ENCODE data around the gene ANKRD30BL.
"Not testable (repeated sequence)": the region's sequence is repeated elsewhere in the genome, so short reads cannot be mapped to it uniquely, and the experiment has no call there.

ANKRD30BL gene

DNA sequence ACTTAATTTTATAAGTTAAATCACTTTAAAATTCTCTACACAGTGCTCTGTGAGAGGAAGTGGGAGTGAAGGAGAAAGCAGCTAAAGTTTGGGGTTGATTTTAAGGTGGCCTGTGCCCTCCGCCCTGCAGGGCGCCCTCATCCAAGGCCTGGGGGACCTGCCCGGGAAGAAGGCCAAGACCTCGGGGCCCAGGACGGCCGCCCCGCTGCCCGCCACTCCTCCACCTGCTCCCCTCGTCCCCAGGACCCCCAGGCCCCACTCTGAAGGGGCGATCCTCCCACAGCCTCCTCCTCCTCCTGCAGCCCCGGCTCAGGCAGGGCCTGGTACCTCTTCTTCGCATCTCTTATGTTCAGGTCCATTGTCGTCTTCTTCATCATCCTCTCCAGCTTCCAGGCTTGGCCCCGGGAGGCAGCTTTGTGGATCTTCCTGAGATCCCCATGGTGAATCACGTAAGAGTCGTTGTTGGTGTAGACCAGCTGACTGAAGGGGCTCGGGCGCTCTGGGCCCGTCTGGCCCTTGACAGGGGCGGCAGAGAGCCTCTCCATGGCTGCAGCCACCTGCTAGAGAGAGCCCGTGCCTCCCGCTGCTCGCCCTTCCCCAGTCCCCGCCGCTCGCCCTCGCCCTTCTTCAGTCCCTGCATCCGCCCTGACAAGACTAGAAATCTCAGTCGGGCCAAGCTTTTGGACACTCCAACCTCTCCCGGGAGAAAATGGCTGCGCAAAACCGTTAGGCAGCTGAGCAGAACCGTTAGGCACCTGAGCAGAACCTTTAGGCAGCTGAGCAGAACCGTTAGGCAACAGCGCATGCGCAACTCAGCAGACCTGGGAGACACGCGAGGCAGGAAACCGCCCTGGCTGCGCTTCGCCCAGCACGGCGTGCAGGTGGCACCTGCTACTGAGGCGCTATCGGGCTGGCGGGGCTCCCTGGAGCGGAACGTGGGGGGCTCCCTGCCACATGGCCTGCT lies at the start of gene ANKRD30BL:
ANKRD30BL (minus strand) TSS at position 792 of the 964 bp plus-strand sequence; CDS start at position 545, 247 bp downstream.
- in situ Hi-C loops (cut with MboI; ENCODE audit: low sequenced_read_pairs) = not testable (repeated sequence)

- in situ Hi-C loops (cut with MboI; ENCODE audit: low sequenced_read_pairs) = not testable (repeated sequence)
Measured at GRCh38 chr2:132202866-132203265, 41.1 kb upstream of the ANKRD30BL start.

DNA sequence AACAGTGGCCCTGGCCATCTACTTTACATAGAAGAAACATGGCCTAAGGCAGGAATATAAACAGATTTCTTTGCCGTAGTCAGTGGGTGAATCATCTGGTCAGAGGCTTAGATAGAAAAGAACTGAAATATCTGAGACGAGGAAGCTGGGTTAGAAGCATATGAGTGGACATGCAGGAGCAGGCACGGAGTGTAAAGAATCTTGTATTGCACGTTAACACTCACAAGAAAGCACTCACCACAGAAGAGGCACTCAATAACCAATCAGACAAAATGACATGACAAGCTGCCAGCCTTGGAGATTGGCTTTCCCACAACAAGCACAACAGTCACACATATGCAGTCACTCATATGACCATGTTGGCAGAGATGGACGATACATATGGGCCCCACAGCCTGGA lies 31.1 kb upstream of the ANKRD30BL start:
- in situ Hi-C loops (cut with MboI; ENCODE audit: low sequenced_read_pairs) = not testable (repeated sequence)

GRCh38 chr2:132167100-132167499 lies 5.3 kb upstream of the ANKRD30BL start:
- in situ Hi-C loops (cut with MboI; ENCODE audit: low sequenced_read_pairs) = not testable (repeated sequence)

DNA sequence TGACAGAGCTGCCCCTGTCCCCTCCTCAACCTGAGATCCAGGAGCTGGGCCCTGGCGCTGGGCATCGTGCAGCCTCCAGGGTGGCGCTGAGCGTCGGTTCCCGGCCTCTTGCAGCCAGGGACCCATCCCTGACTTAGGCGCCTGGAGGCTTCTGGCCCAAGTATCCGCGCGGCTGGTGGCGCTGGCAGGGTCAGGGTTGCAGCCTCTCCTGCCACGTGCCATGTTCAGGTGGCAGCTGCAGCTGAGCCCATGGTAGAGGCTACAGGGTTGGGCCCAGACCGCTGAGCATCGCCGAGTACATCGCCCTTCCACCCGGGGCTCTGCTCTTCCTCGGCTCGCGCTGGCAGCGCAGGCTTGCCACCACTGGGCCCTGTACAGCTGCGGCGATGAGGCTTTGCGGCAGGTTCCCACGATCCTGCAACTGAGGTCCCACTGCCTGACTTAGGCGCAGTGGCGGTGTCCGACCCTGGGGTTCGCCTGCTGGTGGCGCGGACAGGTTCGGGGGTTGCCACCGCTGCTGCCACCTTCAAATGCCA lies 441 bp upstream of the ANKRD30BL start:
- in situ Hi-C loops (cut with MboI; ENCODE audit: low sequenced_read_pairs) = not testable (repeated sequence)

DNA sequence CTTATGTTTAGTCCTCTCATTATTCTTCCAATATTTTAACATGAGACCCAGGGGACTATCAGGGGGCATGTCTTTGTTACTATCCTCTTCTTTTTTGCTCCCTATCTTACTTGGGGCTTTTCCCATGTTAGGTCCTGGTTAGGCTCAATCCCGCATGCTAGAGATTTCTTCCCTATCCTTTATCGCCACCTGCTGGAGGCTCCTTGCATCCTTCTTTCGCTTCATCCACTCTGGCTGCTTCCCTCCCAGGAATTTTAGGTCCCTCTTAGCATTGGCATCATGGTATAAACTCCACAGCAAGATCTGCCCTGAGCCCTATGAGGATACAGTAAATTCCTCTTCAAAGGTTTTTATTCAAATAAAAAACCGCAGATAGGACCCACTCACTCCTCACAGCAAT lies 15.0 kb downstream of the ANKRD30BL start:
- in situ Hi-C loops (cut with MboI; ENCODE audit: low sequenced_read_pairs) = not testable (repeated sequence)

All from HL-60/S4 treated with retinoic acid at 250 ng/mL for 4 days and 3 days (cell line).